Activated CD4-positive, alpha-beta T cell treated with anti-CD3 and anti-CD28 coated beads, Interleukin-2, Interleukin-6, amounts not matched to agents 100 ng/mL and 50 ng/mL, durations not matched to agents 16 hours and 8 hours (primary cell): ENCODE results near the gene HECTD1.
"Not testable (repeated sequence)": the region's sequence is repeated elsewhere in the genome, so short reads cannot be mapped to it uniquely, and the experiment has no call there.

ENCODE experiments used
- DNase-seq: peaks from one replicate; pipeline ENCODE4 v3.0.0-alpha.2; 2020

Gene HECTD1

GRCh38 chr14:31138301-31138700 is 69.3 kb downstream of the HECTD1 start:
- no peak for DNase-seq

- no peak for DNase-seq
These were observed 70.2 kb downstream of the HECTD1 start for GRCh38 chr14:31137214-31137889.

DNA sequence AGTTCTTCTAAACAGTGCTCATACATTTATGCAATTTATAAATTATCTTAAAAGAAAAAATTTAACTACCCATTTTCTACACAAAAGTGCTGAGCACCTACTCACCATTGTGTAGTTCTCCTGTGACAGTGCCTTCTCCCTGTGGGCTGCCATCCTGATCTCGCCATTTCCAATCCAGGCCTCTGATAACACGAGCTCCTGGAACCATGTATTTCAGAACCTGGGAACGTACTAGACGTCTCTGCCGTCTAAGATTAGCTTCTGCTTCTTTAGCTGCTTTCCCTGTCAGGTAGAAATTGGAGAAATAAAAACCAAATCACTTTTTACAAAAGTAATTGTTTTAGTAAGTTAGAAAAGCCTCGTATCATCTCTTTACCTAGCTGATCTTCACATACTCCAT is 74.5 kb downstream of the HECTD1 start:
- no peak for DNase-seq

GRCh38 chr14:31128601-31129526 is 78.7 kb downstream of the HECTD1 start:
- DNase-seq = no peak

DNA sequence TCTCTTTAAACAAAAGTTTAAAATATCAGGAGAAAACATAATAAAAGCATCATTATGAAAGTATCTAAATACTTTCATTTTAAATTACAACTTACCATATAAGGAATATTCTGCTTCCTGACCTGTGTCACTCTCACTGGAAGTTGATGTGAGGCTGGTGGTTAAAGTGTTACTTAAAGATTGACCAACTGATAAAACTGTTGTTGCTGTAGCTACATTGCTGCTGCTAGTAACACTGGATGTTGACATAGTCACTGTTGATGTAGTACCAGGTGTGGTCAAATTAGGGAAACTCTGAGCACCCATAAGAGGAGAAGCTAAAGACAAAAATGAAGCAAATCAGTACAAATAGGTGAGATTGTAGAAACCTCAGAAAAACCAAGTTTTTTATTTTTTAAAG is 79.9 kb downstream of the HECTD1 start:
- peak; percentile 84 for DNase-seq

DNA sequence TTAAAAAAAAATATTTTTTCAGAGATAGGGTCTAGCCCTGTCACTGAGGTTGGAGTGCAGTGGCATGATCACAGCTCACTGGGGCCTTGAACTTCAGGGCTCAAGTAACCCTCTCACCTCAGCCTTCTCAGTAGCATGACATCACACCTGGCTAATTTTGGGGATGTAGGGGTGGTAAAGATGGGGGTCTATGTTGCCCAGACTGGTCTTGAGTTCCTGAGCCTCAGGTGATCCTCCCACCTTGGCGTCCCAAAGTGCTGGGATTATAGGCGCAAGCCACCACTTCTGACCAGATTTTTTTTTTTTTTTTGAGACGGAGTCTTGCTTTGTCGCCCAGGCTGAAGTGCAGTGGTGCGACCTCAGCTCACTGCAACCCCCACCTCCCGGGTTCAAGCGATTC is 80.9 kb downstream of the HECTD1 start:
- no peak for DNase-seq

- DNase-seq = no peak
These were observed 82.4 kb downstream of the HECTD1 start for GRCh38 chr14:31125231-31125630.

GRCh38 chr14:31124197-31124596 is 83.4 kb downstream of the HECTD1 start:
- DNase-seq = peak; percentile 65

- no peak for DNase-seq
These were observed 84.7 kb downstream of the HECTD1 start for GRCh38 chr14:31122921-31123320.

- DNase-seq = no peak
These were observed 85.4 kb downstream of the HECTD1 start for GRCh38 chr14:31122098-31122611.

DNA sequence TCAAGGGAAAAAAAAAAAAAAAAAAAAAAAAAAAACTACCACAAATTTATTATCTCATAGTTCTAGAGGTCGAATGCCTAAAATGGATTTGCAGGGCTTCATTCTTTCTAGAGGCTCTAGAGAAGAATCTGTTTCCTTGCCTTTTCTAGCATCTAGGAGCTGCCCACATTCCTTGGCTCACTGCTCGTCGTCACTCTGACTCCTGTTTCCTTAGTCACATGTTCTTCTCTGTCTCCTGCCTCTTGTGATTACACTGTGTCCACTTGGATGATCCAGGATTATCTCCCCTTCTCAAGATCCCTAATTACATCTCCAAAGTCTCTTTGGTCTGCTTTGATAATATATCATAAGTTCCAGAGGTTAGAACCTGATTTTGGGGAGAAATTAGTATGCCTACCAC is 88.7 kb downstream of the HECTD1 start:
- DNase-seq = no peak

GRCh38 chr14:31113794-31114193 is 93.8 kb downstream of the HECTD1 start:
- DNase-seq = no peak

DNA sequence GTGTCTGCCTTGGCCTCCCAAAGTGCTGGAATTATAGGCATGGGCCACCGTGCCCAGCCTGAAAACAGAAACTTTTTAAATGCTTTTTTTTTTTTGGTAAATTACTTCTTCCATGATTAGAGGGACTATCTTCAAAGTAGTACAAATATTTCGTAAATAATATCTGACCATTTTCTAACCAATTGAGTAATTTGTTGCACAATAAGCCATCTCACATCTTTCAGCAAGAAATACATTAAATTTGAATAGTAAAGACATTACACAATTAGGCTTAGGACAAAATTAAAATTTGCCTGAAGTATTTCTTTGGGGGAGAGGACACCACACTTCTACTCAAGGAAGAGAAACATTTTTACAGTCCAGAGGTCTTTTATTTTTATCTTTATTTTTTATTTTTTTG is 96.7 kb downstream of the HECTD1 start:
- no peak for DNase-seq

- no peak for DNase-seq
These were observed 98.3 kb downstream of the HECTD1 start for GRCh38 chr14:31109257-31109656.

GRCh38 chr14:31106768-31107167 is 100.8 kb downstream of the HECTD1 start:
- DNase-seq = no peak

- DNase-seq = no peak
These were observed 110.5 kb downstream of the HECTD1 start for GRCh38 chr14:31097081-31097480.

DNA sequence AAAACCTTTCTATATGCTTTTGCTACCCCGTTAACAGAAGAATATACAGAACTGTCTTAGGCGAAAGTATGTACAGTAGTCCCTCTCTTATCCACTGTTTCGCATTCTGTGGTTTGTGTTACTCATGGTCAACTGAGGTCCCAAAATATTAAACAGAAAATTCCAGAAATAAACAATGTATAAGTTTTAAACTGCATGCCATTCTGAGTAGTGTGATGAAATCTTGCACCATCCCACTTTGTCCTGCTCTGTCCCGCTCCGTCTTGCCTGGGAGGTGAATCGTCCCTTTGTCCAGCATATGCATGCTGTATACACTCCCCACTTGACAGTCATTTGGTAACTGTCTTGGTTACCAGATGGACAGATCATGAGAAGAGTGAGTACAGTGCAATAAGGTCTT is 111.3 kb downstream of the HECTD1 start:
- DNase-seq = no peak

GRCh38 chr14:31095817-31096216 is 111.8 kb downstream of the HECTD1 start:
- not testable (repeated sequence) for DNase-seq

DNA sequence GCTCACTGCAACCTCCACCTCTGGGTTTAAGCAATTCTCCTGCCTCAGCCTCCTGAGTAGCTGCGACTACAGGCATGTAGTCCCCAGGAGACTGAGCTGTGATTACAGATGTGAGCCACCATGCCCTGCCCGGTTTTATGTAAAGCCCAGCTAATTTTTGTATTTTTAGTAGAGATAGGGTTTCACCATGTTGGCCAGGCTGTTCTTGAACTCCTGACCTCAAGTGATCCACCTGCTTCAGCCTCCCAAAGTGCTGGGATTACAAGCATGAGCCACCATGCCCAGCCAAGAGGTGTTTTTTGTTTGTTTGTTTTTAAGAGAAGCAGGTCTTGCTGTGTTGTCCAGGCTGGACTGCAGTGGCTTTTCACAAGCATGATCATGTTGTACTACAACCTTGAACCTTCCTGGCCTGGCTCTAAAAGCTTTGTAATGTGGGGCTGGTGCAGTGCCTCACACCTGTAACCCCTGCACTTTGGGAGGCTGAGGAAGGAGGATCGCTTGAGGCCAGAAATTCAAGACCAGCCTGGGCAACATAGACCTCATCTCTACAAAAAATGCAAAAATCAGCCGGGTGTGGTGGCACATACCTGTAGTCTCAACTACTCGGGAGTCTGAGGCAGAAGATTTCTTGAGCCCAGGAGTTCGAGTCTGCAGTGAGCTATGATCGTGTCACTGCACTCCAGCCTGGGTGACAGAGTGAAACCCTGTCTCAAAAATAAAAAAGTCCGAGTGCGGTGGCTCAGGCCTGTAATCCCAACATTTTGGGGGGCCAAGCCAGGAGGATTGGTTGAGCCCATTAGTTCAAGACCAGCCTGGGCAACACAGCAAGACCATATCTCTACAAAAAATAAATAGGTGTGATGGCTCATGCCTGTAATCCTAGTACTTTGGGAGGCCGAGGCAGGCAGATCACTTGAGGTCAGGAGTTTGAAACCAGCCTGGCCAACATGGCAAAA is 113.4 kb downstream of the HECTD1 start:
- DNase-seq = not testable (repeated sequence)

DNA sequence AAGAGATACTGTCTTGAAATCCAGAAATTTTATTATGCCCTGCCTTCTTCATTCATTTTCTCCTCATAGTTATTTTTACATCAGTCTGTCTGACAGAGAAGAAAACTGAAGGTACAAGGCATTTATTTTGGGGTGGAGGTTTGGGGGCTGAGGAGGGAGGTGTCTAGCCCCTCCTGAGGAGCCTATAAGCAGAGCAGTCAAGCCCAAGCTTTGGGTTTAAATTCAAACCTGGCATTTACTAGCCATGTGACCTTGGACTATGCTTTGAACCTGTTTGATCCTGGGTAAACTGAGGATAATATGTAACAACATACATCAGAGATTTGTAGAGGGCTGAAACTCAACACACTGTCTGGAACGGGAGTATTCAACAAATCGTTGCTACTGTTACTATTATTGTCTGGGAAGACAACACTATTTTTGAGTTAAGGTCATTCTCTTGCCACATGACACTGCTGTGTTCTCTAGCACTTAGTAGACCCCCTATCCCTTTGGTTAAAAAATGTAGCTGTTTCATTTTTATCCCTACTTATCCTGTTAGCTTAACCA is 115.4 kb downstream of the HECTD1 start:
- no peak for DNase-seq

- DNase-seq = no peak
These were observed 116.5 kb downstream of the HECTD1 start for GRCh38 chr14:31090883-31091764.
